HEK293 (cell line): ENCODE results near the gene SNAPC4.

Experiments used
- PRDM10 ChIP-seq: fragments of 450-650 bp; formaldehyde crosslinking; IDR thresholded peaks from 2 replicates; pipeline ENCODE4 v1.5.1; 2016; ENCODE audit warnings: missing biosample characterization, missing genetic modification characterization
- ZNF558 ChIP-seq: fragments of 450-650 bp; formaldehyde crosslinking; IDR thresholded peaks from 2 replicates; pipeline ENCODE4 v1.5.1; 2016; ENCODE audit warnings: missing biosample characterization, missing genetic modification characterization
- ZNF677 ChIP-seq: fragments of 450-650 bp; IDR thresholded peaks from 2 replicates; pipeline ENCODE4 v1.5.0; 2018; ENCODE audit warnings: missing biosample characterization, mild to moderate bottlenecking, missing genetic modification characterization, moderate library complexity
- ZNF785 ChIP-seq: fragments of 450-650 bp; formaldehyde crosslinking; IDR thresholded peaks from 2 replicates; pipeline ENCODE4 v1.5.1; 2016; ENCODE audit warnings: missing biosample characterization, missing genetic modification characterization
- TF ChIP-seq, protein P1 (sequence below): fragments of 450-650 bp; formaldehyde crosslinking; IDR thresholded peaks from 2 replicates; pipeline ENCODE4 v1.5.1; 2016; ENCODE audit warnings: missing biosample characterization, missing genetic modification characterization, low read depth
- TF ChIP-seq, protein P2 (sequence below): fragments of 450-650 bp; formaldehyde crosslinking; IDR thresholded peaks from 2 replicates; pipeline ENCODE4 v1.5.1; 2016; ENCODE audit warnings: missing biosample characterization, missing genetic modification characterization
- TF ChIP-seq, protein P3 (sequence below): fragments of 450-650 bp; formaldehyde crosslinking; IDR thresholded peaks from 2 replicates; pipeline ENCODE4 v1.5.1; 2016; ENCODE audit warnings: missing biosample characterization, missing genetic modification characterization

- TF ChIP-seq, protein P1, sequence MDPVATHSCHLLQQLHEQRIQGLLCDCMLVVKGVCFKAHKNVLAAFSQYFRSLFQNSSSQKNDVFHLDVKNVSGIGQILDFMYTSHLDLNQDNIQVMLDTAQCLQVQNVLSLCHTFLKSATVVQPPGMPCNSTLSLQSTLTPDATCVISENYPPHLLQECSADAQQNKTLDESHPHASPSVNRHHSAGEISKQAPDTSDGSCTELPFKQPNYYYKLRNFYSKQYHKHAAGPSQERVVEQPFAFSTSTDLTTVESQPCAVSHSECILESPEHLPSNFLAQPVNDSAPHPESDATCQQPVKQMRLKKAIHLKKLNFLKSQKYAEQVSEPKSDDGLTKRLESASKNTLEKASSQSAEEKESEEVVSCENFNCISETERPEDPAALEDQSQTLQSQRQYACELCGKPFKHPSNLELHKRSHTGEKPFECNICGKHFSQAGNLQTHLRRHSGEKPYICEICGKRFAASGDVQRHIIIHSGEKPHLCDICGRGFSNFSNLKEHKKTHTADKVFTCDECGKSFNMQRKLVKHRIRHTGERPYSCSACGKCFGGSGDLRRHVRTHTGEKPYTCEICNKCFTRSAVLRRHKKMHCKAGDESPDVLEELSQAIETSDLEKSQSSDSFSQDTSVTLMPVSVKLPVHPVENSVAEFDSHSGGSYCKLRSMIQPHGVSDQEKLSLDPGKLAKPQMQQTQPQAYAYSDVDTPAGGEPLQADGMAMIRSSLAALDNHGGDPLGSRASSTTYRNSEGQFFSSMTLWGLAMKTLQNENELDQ (tag by site-specific recombination): no peak
- TF ChIP-seq, protein P2, sequence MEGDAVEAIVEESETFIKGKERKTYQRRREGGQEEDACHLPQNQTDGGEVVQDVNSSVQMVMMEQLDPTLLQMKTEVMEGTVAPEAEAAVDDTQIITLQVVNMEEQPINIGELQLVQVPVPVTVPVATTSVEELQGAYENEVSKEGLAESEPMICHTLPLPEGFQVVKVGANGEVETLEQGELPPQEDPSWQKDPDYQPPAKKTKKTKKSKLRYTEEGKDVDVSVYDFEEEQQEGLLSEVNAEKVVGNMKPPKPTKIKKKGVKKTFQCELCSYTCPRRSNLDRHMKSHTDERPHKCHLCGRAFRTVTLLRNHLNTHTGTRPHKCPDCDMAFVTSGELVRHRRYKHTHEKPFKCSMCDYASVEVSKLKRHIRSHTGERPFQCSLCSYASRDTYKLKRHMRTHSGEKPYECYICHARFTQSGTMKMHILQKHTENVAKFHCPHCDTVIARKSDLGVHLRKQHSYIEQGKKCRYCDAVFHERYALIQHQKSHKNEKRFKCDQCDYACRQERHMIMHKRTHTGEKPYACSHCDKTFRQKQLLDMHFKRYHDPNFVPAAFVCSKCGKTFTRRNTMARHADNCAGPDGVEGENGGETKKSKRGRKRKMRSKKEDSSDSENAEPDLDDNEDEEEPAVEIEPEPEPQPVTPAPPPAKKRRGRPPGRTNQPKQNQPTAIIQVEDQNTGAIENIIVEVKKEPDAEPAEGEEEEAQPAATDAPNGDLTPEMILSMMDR (tag by site-specific recombination): no peak
- no peak for TF ChIP-seq ZNF677
- TF ChIP-seq ZNF785 (tag by site-specific recombination): no peak
- TF ChIP-seq PRDM10 (tag by site-specific recombination): no peak
- TF ChIP-seq, protein P3, sequence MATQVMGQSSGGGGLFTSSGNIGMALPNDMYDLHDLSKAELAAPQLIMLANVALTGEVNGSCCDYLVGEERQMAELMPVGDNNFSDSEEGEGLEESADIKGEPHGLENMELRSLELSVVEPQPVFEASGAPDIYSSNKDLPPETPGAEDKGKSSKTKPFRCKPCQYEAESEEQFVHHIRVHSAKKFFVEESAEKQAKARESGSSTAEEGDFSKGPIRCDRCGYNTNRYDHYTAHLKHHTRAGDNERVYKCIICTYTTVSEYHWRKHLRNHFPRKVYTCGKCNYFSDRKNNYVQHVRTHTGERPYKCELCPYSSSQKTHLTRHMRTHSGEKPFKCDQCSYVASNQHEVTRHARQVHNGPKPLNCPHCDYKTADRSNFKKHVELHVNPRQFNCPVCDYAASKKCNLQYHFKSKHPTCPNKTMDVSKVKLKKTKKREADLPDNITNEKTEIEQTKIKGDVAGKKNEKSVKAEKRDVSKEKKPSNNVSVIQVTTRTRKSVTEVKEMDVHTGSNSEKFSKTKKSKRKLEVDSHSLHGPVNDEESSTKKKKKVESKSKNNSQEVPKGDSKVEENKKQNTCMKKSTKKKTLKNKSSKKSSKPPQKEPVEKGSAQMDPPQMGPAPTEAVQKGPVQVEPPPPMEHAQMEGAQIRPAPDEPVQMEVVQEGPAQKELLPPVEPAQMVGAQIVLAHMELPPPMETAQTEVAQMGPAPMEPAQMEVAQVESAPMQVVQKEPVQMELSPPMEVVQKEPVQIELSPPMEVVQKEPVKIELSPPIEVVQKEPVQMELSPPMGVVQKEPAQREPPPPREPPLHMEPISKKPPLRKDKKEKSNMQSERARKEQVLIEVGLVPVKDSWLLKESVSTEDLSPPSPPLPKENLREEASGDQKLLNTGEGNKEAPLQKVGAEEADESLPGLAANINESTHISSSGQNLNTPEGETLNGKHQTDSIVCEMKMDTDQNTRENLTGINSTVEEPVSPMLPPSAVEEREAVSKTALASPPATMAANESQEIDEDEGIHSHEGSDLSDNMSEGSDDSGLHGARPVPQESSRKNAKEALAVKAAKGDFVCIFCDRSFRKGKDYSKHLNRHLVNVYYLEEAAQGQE (tag by site-specific recombination): no peak
- no peak for TF ChIP-seq ZNF558 (tag by site-specific recombination)
Observed at GRCh38 chr9:136398286-136398685, 1.7 kb downstream of the SNAPC4 start.
